Gastroesophageal sphincter (tissue), 3 donors: Measurements from ENCODE around the gene FGD5.

Experiments used
- CTCF ChIP-seq, 4 experiments: fragments of 200-600 bp in 2 of 4; fragments of 450-650 bp in 2 of 4; sonication (generic) in 1 of 4; IDR thresholded peaks; one replicate each; pipeline ENCODE4 v1.5.1; 2017 to 2019; ENCODE audit warnings: antibody characterized with exemption in 4 of 4, mild to moderate bottlenecking in 2 of 4, moderate library complexity in 2 of 4
- EP300 ChIP-seq: sonication (generic); formaldehyde crosslinking; IDR thresholded peaks from one replicate; pipeline ENCODE4 v1.6.1; 2017; ENCODE audit warnings: antibody characterized with exemption, mild to moderate bottlenecking
- POLR2A ChIP-seq, 2 donors: fragments of 450-650 bp; IDR thresholded peaks; one replicate each; pipeline ENCODE4 v1.6.1; 2017; ENCODE audit warnings: antibody characterized with exemption in 2 of 2, mild to moderate bottlenecking in 2 of 2, moderate library complexity in 1 of 2

GRCh38 chr3:14859880-14860279 is 41.1 kb downstream of the FGD5 start:
- no peak for TF ChIP-seq EP300
- no peak for TF ChIP-seq CTCF (IDR thresholded peaks at IDR 0.05)
- no peak for TF ChIP-seq POLR2A (IDR thresholded peaks at IDR 0.05)
